Osteoblast (primary cell): ENCODE data around the gene SEMA3A. TPM values are rescaled to one million over a fixed set of nuclear protein-coding genes. Genes with fewer than 3 reads are reported as not detected.

Experiments used
- DNase-seq: peaks from one replicate; pipeline ENCODE4 v3.0.0; 2011; ENCODE audit warnings: low spot score, mixed read lengths; ENCODE audit not compliant: insufficient read length; ENCODE audit errors: missing footprints
- H2AFZ ChIP-seq: 2 replicates; pipeline ENCODE4 v1.6.0; 2011; ENCODE audit warnings: mild to moderate bottlenecking, low read length
- H3K27ac ChIP-seq: 2 replicates; pipeline ENCODE4 v1.5.1; 2011; ENCODE audit warnings: mild to moderate bottlenecking, low read depth, low read length, moderate library complexity
- H3K27me3 ChIP-seq: 2 replicates; pipeline ENCODE4 v1.6.0; 2012; ENCODE audit warnings: mild to moderate bottlenecking, control low read depth, inconsistent platforms, low read length, moderate library complexity; ENCODE audit not compliant: insufficient read depth
- H3K36me3 ChIP-seq: 2 replicates; pipeline ENCODE4 v1.5.1; 2011; ENCODE audit warnings: mild to moderate bottlenecking, low read length, control low read depth, moderate library complexity; ENCODE audit not compliant: insufficient read depth
- H3K4me1 ChIP-seq: 2 replicates; pipeline ENCODE4 v1.5.1; 2011; ENCODE audit warnings: mild to moderate bottlenecking, low read length, control low read depth, moderate library complexity; ENCODE audit not compliant: insufficient read depth
- H3K4me2 ChIP-seq: 2 replicates; pipeline ENCODE4 v1.6.0; 2011; ENCODE audit warnings: mild to moderate bottlenecking, low read length; ENCODE audit not compliant: insufficient read depth
- H3K4me3 ChIP-seq: fragments of 200-600 bp; sonication (generic); 3 replicates; pipeline ENCODE4 v1.5.1; 2012; ENCODE audit warnings: mild to moderate bottlenecking, low read length, inconsistent platforms; ENCODE audit not compliant: insufficient read depth
- H3K79me2 ChIP-seq: 2 replicates; pipeline ENCODE4 v1.6.0; 2012; ENCODE audit warnings: mild to moderate bottlenecking, low read length, control low read depth, inconsistent platforms; ENCODE audit not compliant: insufficient read depth
- H3K9me3 ChIP-seq: 2 replicates; pipeline ENCODE4 v1.5.1; 2011; ENCODE audit warnings: low read depth, low read length, control low read depth
- H4K20me1 ChIP-seq: 2 replicates; pipeline ENCODE4 v1.6.0; 2012; ENCODE audit warnings: mild to moderate bottlenecking, low read length, control low read depth; ENCODE audit not compliant: insufficient read depth
- total RNA-seq: library from RNA; depleted of rRNA; stranded (reverse); fragments of >200 nt; gene quantifications from 2 replicates; pipeline ENCODE4 v1.2.3, GENCODE V29; 2012
- TF ChIP-seq, protein P1 (sequence below): IDR thresholded peaks from 2 replicates; pipeline ENCODE4 v1.5.1; 2011; ENCODE audit warnings: mild to moderate bottlenecking, low read depth, low read length, moderate library complexity; ENCODE audit errors: extremely low read depth

The SEMA3A gene
- total RNA-seq, 1 donor: 2.5 TPM

DNA sequence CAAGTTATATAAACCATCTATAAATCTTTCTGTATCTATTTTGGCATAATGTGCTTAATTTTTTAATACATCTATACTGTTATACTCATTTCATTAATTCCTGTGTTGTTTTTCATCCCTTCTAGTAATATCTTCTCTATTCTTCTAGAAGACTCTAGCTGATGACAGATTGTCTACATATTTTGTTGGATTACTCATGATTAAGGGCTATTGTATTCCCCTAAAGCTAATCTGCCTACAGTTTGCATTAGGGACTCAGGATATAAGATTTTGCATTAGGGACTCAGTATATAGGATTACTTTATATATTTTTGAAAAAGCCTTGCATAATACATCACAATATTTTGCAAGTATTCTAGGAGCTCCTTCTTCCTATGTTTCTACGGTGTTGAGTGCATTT lies 8.3 kb upstream of the SEMA3A start:
- no peaks in the 10 kb centered on the region for H3K79me2 ChIP-seq
- no peaks in the 10 kb centered on the region for H3K4me1 ChIP-seq
- TF ChIP-seq, protein P1, sequence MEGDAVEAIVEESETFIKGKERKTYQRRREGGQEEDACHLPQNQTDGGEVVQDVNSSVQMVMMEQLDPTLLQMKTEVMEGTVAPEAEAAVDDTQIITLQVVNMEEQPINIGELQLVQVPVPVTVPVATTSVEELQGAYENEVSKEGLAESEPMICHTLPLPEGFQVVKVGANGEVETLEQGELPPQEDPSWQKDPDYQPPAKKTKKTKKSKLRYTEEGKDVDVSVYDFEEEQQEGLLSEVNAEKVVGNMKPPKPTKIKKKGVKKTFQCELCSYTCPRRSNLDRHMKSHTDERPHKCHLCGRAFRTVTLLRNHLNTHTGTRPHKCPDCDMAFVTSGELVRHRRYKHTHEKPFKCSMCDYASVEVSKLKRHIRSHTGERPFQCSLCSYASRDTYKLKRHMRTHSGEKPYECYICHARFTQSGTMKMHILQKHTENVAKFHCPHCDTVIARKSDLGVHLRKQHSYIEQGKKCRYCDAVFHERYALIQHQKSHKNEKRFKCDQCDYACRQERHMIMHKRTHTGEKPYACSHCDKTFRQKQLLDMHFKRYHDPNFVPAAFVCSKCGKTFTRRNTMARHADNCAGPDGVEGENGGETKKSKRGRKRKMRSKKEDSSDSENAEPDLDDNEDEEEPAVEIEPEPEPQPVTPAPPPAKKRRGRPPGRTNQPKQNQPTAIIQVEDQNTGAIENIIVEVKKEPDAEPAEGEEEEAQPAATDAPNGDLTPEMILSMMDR: no peak
- no peaks in the 10 kb centered on the region for H3K36me3 ChIP-seq
- DNase-seq: no peak
- H3K9me3 ChIP-seq: no peaks in the 10 kb centered on the region
- H3K27me3 ChIP-seq: no peaks in the 10 kb centered on the region
- H3K4me2 ChIP-seq: no peak overlapping the region
- H4K20me1 ChIP-seq: no peaks in the 10 kb centered on the region
- no peak overlapping the region for H2AFZ ChIP-seq
- no peak overlapping the region for H3K27ac ChIP-seq
- no peak overlapping the region for H3K4me3 ChIP-seq

DNA sequence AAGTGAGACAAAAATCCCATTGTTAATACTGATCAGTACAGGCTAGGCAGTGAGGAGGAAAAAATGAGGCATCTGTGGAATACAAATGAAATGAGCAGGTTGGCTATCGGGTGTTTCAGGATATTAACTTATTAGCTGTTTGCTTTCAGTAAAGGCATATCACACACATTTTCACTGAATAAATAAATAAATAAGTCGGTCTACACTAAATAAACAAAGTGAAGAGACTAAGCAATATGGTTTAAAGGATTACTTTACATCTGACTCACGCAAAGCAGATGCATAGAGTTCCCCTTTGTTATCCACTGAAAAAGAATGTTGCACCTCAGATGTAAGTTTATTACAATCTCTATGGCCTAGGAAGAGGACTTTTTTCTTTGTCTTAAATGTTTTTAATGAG lies 6.3 kb upstream of the SEMA3A start:
- Histone ChIP-seq H3K4me1 (no peaks in the 10 kb centered on the region), H3K4me3 (no peak overlapping the region), H4K20me1 (no peaks in the 10 kb centered on the region), H3K9me3 (no peaks in the 10 kb centered on the region), H3K27ac (no peak overlapping the region), H3K27me3 (no peaks in the 10 kb centered on the region), H2AFZ (no peak overlapping the region), H3K79me2 (no peaks in the 10 kb centered on the region), H3K4me2 (no peak overlapping the region), H3K36me3 (no peaks in the 10 kb centered on the region)
- DNase-seq: no peak
- TF ChIP-seq, protein P1: no peak

GRCh38 chr7:84199216-84199615 lies 4.6 kb upstream of the SEMA3A start:
- no peaks in the 10 kb centered on the region for H3K36me3 ChIP-seq
- no peak overlapping the region for H3K4me3 ChIP-seq
- peaks cover 4% of the 10 kb centered on the region for H3K4me1 ChIP-seq
- no peak overlapping the region for H3K27ac ChIP-seq
- DNase-seq: no peak
- no peak overlapping the region for H2AFZ ChIP-seq
- no peak overlapping the region for H3K4me2 ChIP-seq
- H3K27me3 ChIP-seq: no peaks in the 10 kb centered on the region
- H3K9me3 ChIP-seq: no peaks in the 10 kb centered on the region
- TF ChIP-seq, protein P1: no peak
- H4K20me1 ChIP-seq: no peaks in the 10 kb centered on the region
- H3K79me2 ChIP-seq: peaks cover 3% of the 10 kb centered on the region

GRCh38 chr7:84196084-84196503 lies 1.5 kb upstream of the SEMA3A start:
- DNase-seq: peak; percentile 19
- Histone ChIP-seq H3K4me3 (peak overlapping the region; percentile 75), H3K79me2 (peaks cover 3% of the 10 kb centered on the region), H3K36me3 (no peaks in the 10 kb centered on the region), H2AFZ (peak overlapping the region; percentile 73), H3K4me1 (peaks cover 4% of the 10 kb centered on the region), H3K9me3 (no peaks in the 10 kb centered on the region), H3K27ac (no peak overlapping the region), H4K20me1 (no peaks in the 10 kb centered on the region), H3K4me2 (peak overlapping the region; percentile 90), H3K27me3 (no peaks in the 10 kb centered on the region)
- TF ChIP-seq, protein P1: no peak
